HFFc6 (cell line): ENCODE results near the gene GRIN2A. TPM values are rescaled to one million over a fixed set of nuclear protein-coding genes. Genes with fewer than 3 reads are reported as not detected.

Experiments used
- DNase-seq: peaks from one replicate; pipeline ENCODE4 v3.0.0-alpha.2; 2018
- H3K27ac Mint-ChIP-seq: 2 replicates; pipeline ENCODE4 v1.8.0; 2020; ENCODE audit warnings: mild to moderate bottlenecking, mixed read lengths
- H3K27me3 Mint-ChIP-seq: 2 replicates; pipeline ENCODE4 v1.8.0; 2021; ENCODE audit warnings: mild to moderate bottlenecking, moderate library complexity, mixed read lengths; ENCODE audit not compliant: insufficient read depth
- H3K36me3 Mint-ChIP-seq: 2 replicates; pipeline ENCODE4 v1.8.0; 2021; ENCODE audit warnings: low read depth, mixed read lengths
- H3K4me1 Mint-ChIP-seq: 2 replicates; pipeline ENCODE4 v1.8.0; 2020; ENCODE audit warnings: low read depth, mixed read lengths
- H3K4me3 Mint-ChIP-seq: 2 replicates; pipeline ENCODE4 v1.8.0; 2020; ENCODE audit warnings: mild to moderate bottlenecking, moderate library complexity, mixed read lengths
- H3K9me3 Mint-ChIP-seq: 2 replicates; pipeline ENCODE4 v1.8.0; 2020; ENCODE audit warnings: mild to moderate bottlenecking, mixed read lengths
- CTCF ChIP-seq: fragments of 200-600 bp; sonication (generic); IDR thresholded peaks from 2 replicates; pipeline ENCODE4 v1.5.0; 2021; ENCODE audit warnings: antibody characterized with exemption, mild to moderate bottlenecking
- total RNA-seq, 6 experiments: library from RNA; stranded (reverse); fragmentation: NEBNext Ultra II Directional; extraction: Animal tissue kit (Norgen Biotek cat#: 25700); gene quantifications; 2 replicates in 1 of 6; 3 replicates in 5 of 6; pipeline ENCODE4 v1.2.3, GENCODE V29; 2021

The GRIN2A gene
- total RNA-seq, 6 experiments from 2014 or later, result 0.02 to 0.18 (median 0.08) TPM; not detected in 1

DNA sequence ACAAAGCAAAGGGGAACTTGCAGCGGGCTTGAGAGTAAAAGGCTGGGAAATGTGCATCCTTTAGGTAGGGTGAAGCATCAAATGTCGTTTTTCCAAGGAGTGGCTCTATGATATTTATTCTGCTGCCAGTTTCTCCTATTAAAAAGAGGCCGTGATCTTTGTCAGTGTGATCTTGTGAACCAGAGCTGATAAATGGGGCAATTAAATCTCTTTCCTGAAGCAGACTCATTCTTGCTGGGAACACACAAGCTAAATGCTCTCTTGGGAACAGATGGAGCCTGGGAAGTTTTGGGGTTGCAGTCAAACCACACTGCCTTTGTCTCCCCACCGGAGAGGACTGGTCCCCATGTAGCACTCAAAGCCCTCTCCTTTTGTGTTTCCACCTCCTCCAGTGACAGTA lies 408.9 kb downstream of the GRIN2A start:
- DNase-seq, result no peak
- Mint-ChIP-seq H3K36me3 (no peaks in the 10 kb centered on the region), H3K4me3 (no peak overlapping the region), H3K9me3 (peaks cover 50% of the 10 kb centered on the region), H3K4me1 (no peaks in the 10 kb centered on the region), H3K27ac (no peak overlapping the region), H3K27me3 (no peaks in the 10 kb centered on the region; the same call in 1 of the 2 replicates)
- TF ChIP-seq CTCF, result no peak

- H3K4me1 Mint-ChIP-seq, result no peaks in the 10 kb centered on the region
- TF ChIP-seq CTCF, result no peak
- H3K27me3 Mint-ChIP-seq, result no peaks in the 10 kb centered on the region; the same call in 1 of the 2 replicates
- H3K36me3 Mint-ChIP-seq, result no peaks in the 10 kb centered on the region
- no peak for DNase-seq
- no peak overlapping the region for H3K4me3 Mint-ChIP-seq
- no peak overlapping the region for H3K27ac Mint-ChIP-seq
- peaks cover 45% of the 10 kb centered on the region for H3K9me3 Mint-ChIP-seq
Measured at GRCh38 chr16:9772526-9773225, 409.6 kb downstream of the GRIN2A start.

DNA sequence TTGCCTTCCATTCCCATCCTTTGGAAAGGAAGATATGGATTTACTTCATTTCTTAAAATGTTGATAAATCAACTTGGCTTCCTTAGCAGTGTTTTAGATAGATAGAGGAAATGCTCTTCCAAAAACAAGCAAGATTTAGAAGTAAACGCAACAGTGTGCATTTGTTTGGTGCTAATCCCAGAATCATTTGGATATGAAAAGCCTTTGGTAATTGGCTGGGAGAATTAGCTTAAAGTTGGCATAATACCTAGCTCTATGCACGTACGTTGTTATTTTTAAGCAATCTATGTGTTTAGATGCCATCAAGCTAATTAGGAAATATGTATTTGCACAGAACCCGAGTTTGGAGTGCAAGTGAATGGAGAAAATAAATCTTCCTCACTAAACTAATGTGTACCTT lies 415.3 kb downstream of the GRIN2A start:
- H3K4me3 Mint-ChIP-seq, result no peak overlapping the region
- H3K36me3 Mint-ChIP-seq, result no peaks in the 10 kb centered on the region
- no peak for DNase-seq
- H3K27me3 Mint-ChIP-seq, result peaks cover 2% of the 10 kb centered on the region; the same call in 1 of the 2 replicates
- no peaks in the 10 kb centered on the region for H3K4me1 Mint-ChIP-seq
- H3K27ac Mint-ChIP-seq, result no peak overlapping the region
- no peak for TF ChIP-seq CTCF
- H3K9me3 Mint-ChIP-seq, result peaks cover 25% of the 10 kb centered on the region

- H3K4me3 Mint-ChIP-seq, result no peak overlapping the region
- peaks cover 2% of the 10 kb centered on the region; the same call in 1 of the 2 replicates for H3K27me3 Mint-ChIP-seq
- no peak overlapping the region for H3K27ac Mint-ChIP-seq
- H3K36me3 Mint-ChIP-seq, result no peaks in the 10 kb centered on the region
- H3K4me1 Mint-ChIP-seq, result no peaks in the 10 kb centered on the region
- DNase-seq, result no peak
- peaks cover 38% of the 10 kb centered on the region for H3K9me3 Mint-ChIP-seq
- TF ChIP-seq CTCF, result no peak
Measured at GRCh38 chr16:9763505-9763904, 418.7 kb downstream of the GRIN2A start.

DNA sequence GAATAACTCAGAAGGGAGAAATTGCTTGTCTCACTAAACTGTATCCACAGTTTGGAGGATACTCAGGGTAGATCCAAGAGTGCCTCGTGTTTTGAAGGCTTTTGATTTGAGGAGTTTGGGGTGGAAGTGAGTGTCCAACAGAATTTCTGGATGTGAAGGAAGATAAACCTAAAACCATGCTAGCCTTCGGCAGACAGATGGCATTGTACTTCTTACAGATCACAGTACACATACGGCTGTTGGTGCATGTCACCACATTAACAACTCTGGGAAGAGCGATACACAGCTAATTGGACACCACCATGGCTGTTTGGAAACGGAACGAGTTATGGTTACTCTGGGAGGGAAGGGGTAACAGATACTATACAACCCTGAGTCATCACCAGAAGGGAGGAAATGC lies 420.4 kb downstream of the GRIN2A start:
- peaks cover 2% of the 10 kb centered on the region; the same call in 1 of the 2 replicates for H3K27me3 Mint-ChIP-seq
- TF ChIP-seq CTCF, result no peak
- peaks cover 38% of the 10 kb centered on the region for H3K9me3 Mint-ChIP-seq
- H3K4me1 Mint-ChIP-seq, result no peaks in the 10 kb centered on the region
- H3K27ac Mint-ChIP-seq, result no peak overlapping the region
- no peak for DNase-seq
- no peaks in the 10 kb centered on the region for H3K36me3 Mint-ChIP-seq
- H3K4me3 Mint-ChIP-seq, result no peak overlapping the region
